Transverse colon (tissue), 4 donors: ENCODE data around the gene SLC25A24. TPM values are rescaled to one million over a fixed set of nuclear protein-coding genes. Genes with fewer than 3 reads are reported as not detected.
"Not testable (repeated sequence)": the region's sequence is repeated elsewhere in the genome, so short reads cannot be mapped to it uniquely, and the experiment has no call there.

Experiments used
- DNase-seq: peaks from one replicate; pipeline ENCODE4 v3.0.0-alpha.2; 2019
- H3K27ac ChIP-seq, 4 donors: fragments of 200-600 bp; sonication (generic); 2 replicates each; pipeline ENCODE4 v1.5.1; 2016 to 2018; ENCODE audit warnings: inconsistent platforms in 4 of 4
- H3K27me3 ChIP-seq: fragments of 200-600 bp; sonication (generic); 2 replicates; pipeline ENCODE4 v1.5.1; 2017; ENCODE audit warnings: inconsistent platforms
- H3K36me3 ChIP-seq, 4 donors: fragments of 200-600 bp; sonication (generic); 2 replicates each; pipeline ENCODE4 v1.5.1; 2017 to 2019; ENCODE audit warnings: inconsistent platforms in 4 of 4
- H3K4me1 ChIP-seq, 4 donors: fragments of 200-600 bp; sonication (generic); 2 replicates each; pipeline ENCODE4 v1.5.1; 2017 to 2020; ENCODE audit warnings: inconsistent platforms in 4 of 4
- H3K4me3 ChIP-seq, 4 donors: fragments of 200-600 bp; sonication (generic); 1 replicate in 1 of 4; 2 replicates in 3 of 4; pipeline versions ENCODE4 v1.5.1 to v1.6.1; 2017 to 2019; ENCODE audit warnings: inconsistent platforms in 4 of 4
- H3K9me3 ChIP-seq, 2 donors: fragments of 200-600 bp; sonication (generic); 2 replicates each; pipeline ENCODE4 v1.5.1; 2017 to 2019; ENCODE audit warnings: inconsistent platforms in 2 of 2
- EP300 ChIP-seq: sonication (generic); formaldehyde crosslinking; IDR thresholded peaks from one replicate; pipeline ENCODE4 v1.6.1; 2017; ENCODE audit warnings: antibody characterized with exemption, low read depth
- POLR2A ChIP-seq: fragments of 450-650 bp; IDR thresholded peaks from one replicate; pipeline ENCODE4 v1.6.1; 2016; ENCODE audit warnings: antibody characterized with exemption, mild to moderate bottlenecking, moderate library complexity
- POLR2AphosphoS5 ChIP-seq, 3 donors: sonication (generic); formaldehyde crosslinking; IDR thresholded peaks; one replicate each; pipeline ENCODE4 v1.6.1; 2016; ENCODE audit warnings: antibody characterized with exemption in 3 of 3
- WGBS, 2 donors: methylation state at CpG; one replicate each; pipeline ENCODE4 v1.1.5; 2018; ENCODE audit warnings: low coverage in 1 of 2; 5-methylcytosine and 5-hydroxymethylcytosine counted together
- in situ Hi-C, 4 donors: fragments of 200-750 bp; cut with MboI; loops; one replicate each; pipeline versions ENCODE4 v1.15.0 to v1.15.1; 2017; ENCODE audit warnings: low sequenced_read_pairs in 3 of 4, low pct_ligation_motif_present in 1 of 4, low pct_unique_long_range_greater_than_20kb in 1 of 4
- intact Hi-C: fragments of 100-400 bp; cut with DNase I; formaldehyde crosslinking; loops from one replicate; pipeline ENCODE4 v1.15.1; 2023; ENCODE audit warnings: low total_unique reads
- total RNA-seq, 4 donors: library from RNA; depleted of rRNA; stranded (reverse); fragments of >200 nt; gene quantifications; one replicate each; pipeline ENCODE4 v1.1.0, GENCODE V29; 2016
- TF ChIP-seq, protein P1 (sequence below), 5 experiments: fragments of 200-600 bp in 3 of 5; fragments of 450-650 bp in 2 of 5; sonication (generic) in 3 of 5; IDR thresholded peaks; 1 replicate in 2 of 5; 2 replicates in 3 of 5; pipeline ENCODE4 v1.5.1; 2016 to 2017; ENCODE audit warnings: antibody characterized with exemption in 5 of 5, inconsistent platforms in 3 of 5, mild to moderate bottlenecking in 2 of 5, moderate library complexity in 1 of 5

Gene SLC25A24
- total RNA-seq, 4 donors from 2014 or later = 56.5 to 83.0 (median 77.3) TPM

GRCh38 chr1:108217515-108218174 lies 17.5 kb upstream of the SLC25A24 start:
- 88 to 89% methylated on average over 13 to 14 of the region's 14 CpGs for WGBS, 2 donors
- in situ Hi-C loops = loop anchor here in 3 of 4 donors (25.0 kb wide), 3 partner anchors 345 to 845 kb away; partner anchors contain the start of gene EEIG2 (in 1 of the 3)
- DNase-seq, H3K27ac ChIP-seq, H3K4me1 ChIP-seq, H3K27me3 ChIP-seq, intact Hi-C loops, H3K36me3 ChIP-seq, H3K9me3 ChIP-seq, H3K4me3 ChIP-seq: not testable (repeated sequence)

- H3K9me3 ChIP-seq, intact Hi-C loops, DNase-seq, H3K4me3 ChIP-seq, H3K4me1 ChIP-seq, H3K36me3 ChIP-seq, H3K27me3 ChIP-seq, H3K27ac ChIP-seq: not testable (repeated sequence)
- in situ Hi-C loops = loop anchor here in 3 of 4 donors (25.0 kb wide), 3 partner anchors 345 to 845 kb away; partner anchors contain the start of gene EEIG2 (in 1 of the 3)
- WGBS, 2 donors = 63 to 83% methylated on average over 1 to 2 of the region's 2 CpGs
These were observed 16.9 kb upstream of the SLC25A24 start for GRCh38 chr1:108217007-108217406.

DNA sequence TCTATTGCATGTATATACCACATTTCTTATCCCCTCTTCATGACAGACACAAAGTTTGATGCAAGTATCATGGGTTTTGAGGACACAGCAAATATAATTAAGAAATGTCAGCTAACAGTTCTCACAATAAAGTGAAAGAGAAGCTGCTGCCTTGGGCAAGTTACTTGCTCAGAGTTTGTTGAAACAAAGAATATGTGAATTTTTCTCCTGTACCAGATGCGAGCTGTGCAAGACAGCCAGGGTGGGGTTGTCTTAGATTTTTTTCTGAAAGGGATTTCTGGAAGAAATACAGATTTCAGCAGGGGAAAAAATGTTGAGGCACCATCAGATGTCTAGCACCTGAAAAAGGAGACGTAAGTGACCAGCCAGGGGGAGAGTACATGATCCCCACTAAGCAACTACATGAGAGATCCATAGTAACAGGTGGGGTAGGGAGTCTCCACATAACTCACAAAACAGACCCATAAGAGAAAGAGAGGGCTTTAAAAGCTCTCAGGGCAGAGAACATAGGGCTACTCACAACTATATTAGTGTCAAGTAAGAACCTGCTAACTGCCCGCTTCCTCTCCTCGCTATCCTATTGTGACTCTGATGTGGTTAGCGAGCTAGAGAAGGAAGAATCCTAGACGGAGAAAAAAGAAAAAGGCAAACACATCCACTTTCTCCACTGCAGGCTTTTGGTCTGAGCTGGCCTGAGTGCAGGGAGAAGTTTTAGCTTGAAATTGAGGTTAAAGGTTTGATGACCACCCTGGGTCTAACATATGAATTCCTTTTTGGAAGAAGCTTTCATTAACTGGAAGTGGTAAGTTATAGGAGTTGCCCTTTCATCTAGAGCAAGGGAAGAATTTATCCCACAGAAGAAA lies 16.1 kb upstream of the SLC25A24 start:
- H3K27ac ChIP-seq, intact Hi-C loops, H3K4me1 ChIP-seq, H3K27me3 ChIP-seq, DNase-seq, H3K9me3 ChIP-seq, H3K36me3 ChIP-seq, H3K4me3 ChIP-seq: not testable (repeated sequence)
- in situ Hi-C loops = loop anchor here in 3 of 4 donors (25.0 kb wide), 3 partner anchors 346 to 846 kb away; partner anchors contain the start of gene EEIG2 (in 1 of the 3)
- 80 to 88% methylated on average over 5 to 6 of the region's 6 CpGs for WGBS, 2 donors

- WGBS, 2 donors = 14 to 18% methylated on average over 5 of the region's 5 CpGs
- in situ Hi-C loops = loop anchor here in 3 of 4 donors (25.0 kb wide), 3 partner anchors 347 to 847 kb away; partner anchors contain the start of gene EEIG2 (in 1 of the 3)
- H3K9me3 ChIP-seq, H3K4me3 ChIP-seq, H3K36me3 ChIP-seq, H3K4me1 ChIP-seq, intact Hi-C loops, DNase-seq, H3K27ac ChIP-seq, H3K27me3 ChIP-seq: not testable (repeated sequence)
- TF ChIP-seq, protein P1, sequence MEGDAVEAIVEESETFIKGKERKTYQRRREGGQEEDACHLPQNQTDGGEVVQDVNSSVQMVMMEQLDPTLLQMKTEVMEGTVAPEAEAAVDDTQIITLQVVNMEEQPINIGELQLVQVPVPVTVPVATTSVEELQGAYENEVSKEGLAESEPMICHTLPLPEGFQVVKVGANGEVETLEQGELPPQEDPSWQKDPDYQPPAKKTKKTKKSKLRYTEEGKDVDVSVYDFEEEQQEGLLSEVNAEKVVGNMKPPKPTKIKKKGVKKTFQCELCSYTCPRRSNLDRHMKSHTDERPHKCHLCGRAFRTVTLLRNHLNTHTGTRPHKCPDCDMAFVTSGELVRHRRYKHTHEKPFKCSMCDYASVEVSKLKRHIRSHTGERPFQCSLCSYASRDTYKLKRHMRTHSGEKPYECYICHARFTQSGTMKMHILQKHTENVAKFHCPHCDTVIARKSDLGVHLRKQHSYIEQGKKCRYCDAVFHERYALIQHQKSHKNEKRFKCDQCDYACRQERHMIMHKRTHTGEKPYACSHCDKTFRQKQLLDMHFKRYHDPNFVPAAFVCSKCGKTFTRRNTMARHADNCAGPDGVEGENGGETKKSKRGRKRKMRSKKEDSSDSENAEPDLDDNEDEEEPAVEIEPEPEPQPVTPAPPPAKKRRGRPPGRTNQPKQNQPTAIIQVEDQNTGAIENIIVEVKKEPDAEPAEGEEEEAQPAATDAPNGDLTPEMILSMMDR (IDR thresholded peaks at IDR 0.05) = peak; percentile 58 to 73 (median 61)
These were observed 14.7 kb upstream of the SLC25A24 start for GRCh38 chr1:108214641-108215465.

DNA sequence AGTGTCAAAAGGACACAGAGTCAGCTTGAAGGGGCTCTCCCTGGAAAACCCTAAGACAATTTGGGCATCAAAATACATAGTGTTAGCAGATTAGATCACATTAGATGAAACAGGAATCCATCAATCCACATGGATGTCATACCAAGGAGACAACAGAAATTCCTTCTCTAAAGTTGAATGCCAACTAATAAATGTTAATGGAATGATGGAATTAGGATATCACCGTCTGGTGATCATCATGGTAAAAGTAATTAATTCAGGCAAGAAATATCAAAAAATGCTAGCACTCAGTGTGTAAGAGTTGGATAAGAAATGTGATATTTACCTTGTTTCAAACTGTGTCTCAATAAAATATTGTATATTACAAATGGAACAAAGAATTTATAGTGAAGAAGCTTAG lies 10.9 kb upstream of the SLC25A24 start:
- TF ChIP-seq POLR2A = no peak
- TF ChIP-seq POLR2AphosphoS5 (IDR thresholded peaks at IDR 0.05) = no peak
- TF ChIP-seq EP300 = no peak
- TF ChIP-seq, protein P1 (IDR thresholded peaks at IDR 0.05) = no peak
- in situ Hi-C loops = loop anchor here in 3 of 4 donors (25.0 kb wide), 3 partner anchors 351 to 851 kb away; partner anchors contain the start of gene EEIG2 (in 1 of the 3)

More for the DNA sequence above, 10.9 kb upstream of the SLC25A24 start:
- Histone ChIP-seq H3K36me3 (no peaks in the 10 kb centered on the region), H3K4me3 (no peak overlapping the region), H3K9me3 (no peaks in the 10 kb centered on the region), H3K27me3 (peaks cover 3% of the 10 kb centered on the region), H3K4me1 (no peaks in the 10 kb centered on the region), H3K27ac (no peak overlapping the region)
- DNase-seq = no peak
- 80 to 100% methylated on average over 1 of the region's 1 CpG for WGBS, 2 donors
- intact Hi-C loops = no loop called here
